ENCODE data around the gene ITPRIPL1. TPM values are rescaled to one million over a fixed set of nuclear protein-coding genes. Genes with fewer than 3 reads are reported as not detected.
A peak's percentile ranks its signal among the peaks of the same experiment; 100 is the strongest.

The ITPRIPL1 gene
- total RNA-seq, 4 donors from 2014 or later: 0.75 to 2.1 (median 0.82) TPM; not detected in 1

DNA sequence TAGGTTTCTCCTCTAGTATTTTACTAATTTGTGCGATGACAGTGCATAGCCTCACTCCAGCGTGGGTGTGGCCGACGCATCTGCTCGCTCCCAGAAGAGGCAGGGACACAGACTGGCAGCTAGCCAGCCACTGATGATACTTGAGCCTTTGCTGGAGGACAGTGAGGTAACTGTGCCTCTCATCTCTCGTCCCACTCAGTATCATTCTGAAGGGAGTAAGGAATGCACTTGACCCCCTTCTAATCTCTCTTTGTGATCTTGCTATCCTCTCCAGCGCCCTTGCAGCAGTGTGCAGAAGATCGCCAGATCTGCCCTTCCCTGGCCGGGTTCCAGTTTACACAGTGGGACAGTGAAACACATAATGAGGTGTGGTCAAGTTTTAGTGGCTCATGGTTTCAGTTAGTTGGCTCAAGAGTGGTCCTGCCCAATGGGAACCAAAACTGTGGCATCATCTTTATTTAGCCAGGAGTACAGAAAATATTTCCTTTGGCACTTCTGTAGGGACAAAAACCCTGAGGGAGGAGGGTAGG is 28.0 kb downstream of the ITPRIPL1 start:
- in situ Hi-C loops (cut with MboI; ENCODE audit: low sequenced_read_pairs in 4 of 4) (no loop called here), intact Hi-C loops (cut with DNase I; ENCODE audit: low total_unique reads) (no loop called here)
- Histone ChIP-seq H3K36me3 (no peaks in the 10 kb centered on the region), H3K4me1 (peaks cover 10 to 16% of the 10 kb centered on the region in 2 donors), H3K27ac (peak overlapping the region; percentile 27 to 43 (median 36)), H3K27me3 (no peaks in the 10 kb centered on the region), H3K9me3 (no peaks in the 10 kb centered on the region), H3K4me3 (peak overlapping the region in 1 of 4 donors; percentile 14)
- ATAC-seq (peak; percentile 92 to 97), DNase-seq (peak; percentile 75 to 86)
- TF ChIP-seq CTCF (IDR thresholded peaks at IDR 0.05 in 4 of 5, conservative IDR thresholded peaks at IDR 0.05 in 1 of 5) (no peak), POLR2A (IDR thresholded peaks at IDR 0.05) (no peak)

GRCh38 chr2:96353606-96354101 is 28.5 kb downstream of the ITPRIPL1 start:
- Histone ChIP-seq H3K27me3 (no peaks in the 10 kb centered on the region), H3K4me1 (peaks cover 10 to 16% of the 10 kb centered on the region in 2 donors), H3K27ac (peak overlapping the region; percentile 27 to 43 (median 36)), H3K36me3 (no peaks in the 10 kb centered on the region), H3K4me3 (no peak overlapping the region), H3K9me3 (no peaks in the 10 kb centered on the region)
- ATAC-seq (no peak), DNase-seq (no peak)
- in situ Hi-C loops (cut with MboI; ENCODE audit: low sequenced_read_pairs in 4 of 4): no loop called here
- TF ChIP-seq CTCF (IDR thresholded peaks at IDR 0.05 in 4 of 5, conservative IDR thresholded peaks at IDR 0.05 in 1 of 5) (no peak), POLR2A (IDR thresholded peaks at IDR 0.05) (no peak)
- intact Hi-C loops (cut with DNase I; ENCODE audit: low total_unique reads): no loop called here

- Histone ChIP-seq H3K9me3 (no peaks in the 10 kb centered on the region), H3K36me3 (no peaks in the 10 kb centered on the region), H3K4me1 (peaks cover 10 to 16% of the 10 kb centered on the region in 2 donors), H3K27ac (no peak overlapping the region), H3K4me3 (no peak overlapping the region), H3K27me3 (no peaks in the 10 kb centered on the region)
- TF ChIP-seq POLR2A (IDR thresholded peaks at IDR 0.05) (no peak), CTCF (IDR thresholded peaks at IDR 0.05 in 4 of 5, conservative IDR thresholded peaks at IDR 0.05 in 1 of 5) (no peak)
- in situ Hi-C loops (cut with MboI; ENCODE audit: low sequenced_read_pairs in 4 of 4) (no loop called here), intact Hi-C loops (cut with DNase I; ENCODE audit: low total_unique reads) (no loop called here)
- DNase-seq (no peak), ATAC-seq (no peak)
These were observed 29.4 kb downstream of the ITPRIPL1 start for GRCh38 chr2:96354492-96354891.

GRCh38 chr2:96356889-96357288 is 31.8 kb downstream of the ITPRIPL1 start:
- Histone ChIP-seq H3K36me3 (no peaks in the 10 kb centered on the region), H3K9me3 (no peaks in the 10 kb centered on the region), H3K27ac (no peak overlapping the region), H3K4me1 (peaks cover 10 to 16% of the 10 kb centered on the region in 2 donors), H3K27me3 (no peaks in the 10 kb centered on the region), H3K4me3 (no peak overlapping the region)
- in situ Hi-C loops (cut with MboI; ENCODE audit: low sequenced_read_pairs in 4 of 4): no loop called here
- no peak for ATAC-seq
- DNase-seq: no peak
- TF ChIP-seq POLR2A (IDR thresholded peaks at IDR 0.05) (no peak), CTCF (IDR thresholded peaks at IDR 0.05 in 4 of 5, conservative IDR thresholded peaks at IDR 0.05 in 1 of 5) (no peak)
- intact Hi-C loops (cut with DNase I; ENCODE audit: low total_unique reads): no loop called here

GRCh38 chr2:96359310-96359709 is 34.2 kb downstream of the ITPRIPL1 start:
- intact Hi-C loops (cut with DNase I; ENCODE audit: low total_unique reads): no loop called here
- in situ Hi-C loops (cut with MboI; ENCODE audit: low sequenced_read_pairs in 4 of 4): no loop called here
- TF ChIP-seq POLR2A (IDR thresholded peaks at IDR 0.05) (no peak), CTCF (IDR thresholded peaks at IDR 0.05 in 4 of 5, conservative IDR thresholded peaks at IDR 0.05 in 1 of 5) (no peak)
- DNase-seq (no peak), ATAC-seq (no peak)
- H3K4me1 ChIP-seq: no peaks in the 10 kb centered on the region
- no peaks in the 10 kb centered on the region for H3K27me3 ChIP-seq
- H3K27ac ChIP-seq: no peak overlapping the region
- no peaks in the 10 kb centered on the region for H3K9me3 ChIP-seq
- no peaks in the 10 kb centered on the region for H3K36me3 ChIP-seq
- H3K4me3 ChIP-seq: no peak overlapping the region

All from gastrocnemius medialis (tissue), 4 donors.